HL-60 (cell line): Measurements from ENCODE around the gene PACRG.

Experiments
- DNase-seq, 2 experiments: peaks; one replicate each; pipeline ENCODE4 v3.0.0-alpha.2; 2010 to 2020; ENCODE audit warnings: low read depth in 1 of 2, low spot score in 1 of 2
- H3K27ac ChIP-seq: fragments of 250-450 bp; sonication (Bioruptor Pico); replicated peaks from 2 replicates; pipeline ENCODE4 v1.5.1; 2020; ENCODE audit warnings: mild to moderate bottlenecking, moderate library complexity
- H3K27me3 ChIP-seq: fragments of 250-450 bp; sonication (Bioruptor Pico); 2 replicates; pipeline ENCODE4 v1.5.1; 2021; ENCODE audit warnings: mild to moderate bottlenecking, moderate library complexity; ENCODE audit not compliant: insufficient read depth, poor library complexity, severe bottlenecking
- H3K4me3 ChIP-seq: replicated peaks from 2 replicates; pipeline ENCODE4 v1.5.1; 2011; ENCODE audit warnings: mild to moderate bottlenecking, control low read depth, low read length; ENCODE audit not compliant: insufficient read depth
- CTCF ChIP-seq: IDR thresholded peaks from one replicate; pipeline ENCODE4 v1.5.1; 2011; ENCODE audit warnings: low read length, control low read depth, inconsistent platforms; ENCODE audit not compliant: insufficient read depth
- GABPA ChIP-seq: IDR thresholded peaks from 2 replicates; pipeline ENCODE4 v1.6.1; 2012; ENCODE audit warnings: low read depth
- POLR2AphosphoS5 ChIP-seq: IDR thresholded peaks from 2 replicates; pipeline ENCODE4 v1.6.1; 2012; ENCODE audit warnings: low read depth
- REST ChIP-seq: IDR thresholded peaks from 2 replicates; pipeline ENCODE4 v1.6.1; 2012; ENCODE audit warnings: low read depth; ENCODE audit not compliant: insufficient replicate concordance
- SPI1 ChIP-seq: IDR thresholded peaks from 2 replicates; pipeline ENCODE4 v1.6.1; 2012; ENCODE audit warnings: low read depth, mild to moderate bottlenecking, borderline replicate concordance

Gene PACRG

GRCh38 chr6:163254341-163254835 lies 526.6 kb downstream of the PACRG start:
- Histone ChIP-seq H3K27ac (no peak overlapping the region), H3K27me3 (no peaks in the 10 kb centered on the region), H3K4me3 (no peak overlapping the region)
- no peak for TF ChIP-seq POLR2AphosphoS5
- no peak for TF ChIP-seq CTCF
- no peak for TF ChIP-seq SPI1
- TF ChIP-seq REST: no peak
- no peak for TF ChIP-seq GABPA
- no peak for DNase-seq

GRCh38 chr6:163255265-163255664 lies 527.5 kb downstream of the PACRG start:
- no peak for DNase-seq
- TF ChIP-seq SPI1 (no peak), GABPA (no peak)
- Histone ChIP-seq H3K27me3 (no peaks in the 10 kb centered on the region), H3K4me3 (no peak overlapping the region), H3K27ac (no peak overlapping the region)

- no peak for DNase-seq
- Histone ChIP-seq H3K4me3 (no peak overlapping the region), H3K27me3 (no peaks in the 10 kb centered on the region), H3K27ac (no peak overlapping the region)
- TF ChIP-seq SPI1 (no peak), GABPA (no peak), POLR2AphosphoS5 (no peak), CTCF (no peak), REST (no peak)
Observed at GRCh38 chr6:163259689-163260088, 531.9 kb downstream of the PACRG start.

- peak in 1 of 2 experiments; percentile 37 for DNase-seq
- TF ChIP-seq SPI1: peak; percentile 88
- TF ChIP-seq CTCF: no peak
- H3K27me3 ChIP-seq: no peaks in the 10 kb centered on the region
- no peak overlapping the region for H3K4me3 ChIP-seq
- H3K27ac ChIP-seq: peak overlapping the region; percentile 16; the same call in 1 of the 2 replicates
Observed at GRCh38 chr6:163260111-163260895, 532.5 kb downstream of the PACRG start.
